ENCODE data around the gene MISP. TPM values are rescaled to one million over a fixed set of nuclear protein-coding genes. Genes with fewer than 3 reads are reported as not detected.

The MISP gene
- total and polyA plus RNA-seq, 9 of the 15 experiments (the other 6 are each of a cell fraction or from before 2014, with no cell fraction given) = 0.04 to 0.29 (median 0.05) TPM; not detected in 5

DNA sequence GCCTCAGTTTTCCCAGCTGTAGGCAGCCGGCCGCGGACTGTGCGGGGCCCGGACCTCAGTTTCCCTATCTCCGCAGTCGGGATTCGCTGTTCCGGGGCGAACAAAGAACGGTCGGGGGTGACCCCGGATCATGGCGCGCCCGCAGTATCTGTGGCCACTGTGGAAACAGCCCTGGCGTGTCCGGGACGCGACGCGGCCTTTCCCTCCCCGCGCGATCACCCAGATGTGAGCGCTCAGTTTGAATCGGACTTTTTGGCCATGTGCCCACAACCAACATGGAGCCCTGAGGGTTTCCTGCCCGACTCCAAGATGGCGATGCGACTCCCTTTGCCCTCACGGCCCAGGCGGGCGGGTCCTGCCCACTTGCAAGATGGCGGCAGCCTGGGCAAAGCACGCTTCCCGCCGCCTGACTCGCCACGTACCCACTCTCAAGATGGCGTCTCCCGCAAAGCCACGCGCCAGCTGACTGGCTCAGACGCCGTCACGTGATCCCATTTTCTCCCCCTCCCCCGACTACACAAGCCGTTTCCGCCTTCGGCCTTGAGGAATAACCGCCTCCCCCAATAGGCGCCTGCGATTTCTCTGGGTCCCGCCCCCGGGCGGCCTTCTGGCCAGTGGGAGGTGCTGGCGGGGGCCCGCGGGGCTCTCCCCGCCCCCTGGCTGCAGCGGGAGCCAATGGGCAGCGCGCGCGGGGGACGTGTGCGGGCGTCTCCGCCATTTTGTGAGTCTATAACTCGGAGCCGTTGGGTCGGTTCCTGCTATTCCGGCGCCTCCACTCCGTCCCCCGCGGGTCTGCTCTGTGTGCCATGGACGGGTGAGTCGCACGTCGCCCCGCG lies 46.0 kb downstream of the MISP start, which contains the start of gene PTBP1 (continued):
- TF ChIP-seq, protein P1, sequence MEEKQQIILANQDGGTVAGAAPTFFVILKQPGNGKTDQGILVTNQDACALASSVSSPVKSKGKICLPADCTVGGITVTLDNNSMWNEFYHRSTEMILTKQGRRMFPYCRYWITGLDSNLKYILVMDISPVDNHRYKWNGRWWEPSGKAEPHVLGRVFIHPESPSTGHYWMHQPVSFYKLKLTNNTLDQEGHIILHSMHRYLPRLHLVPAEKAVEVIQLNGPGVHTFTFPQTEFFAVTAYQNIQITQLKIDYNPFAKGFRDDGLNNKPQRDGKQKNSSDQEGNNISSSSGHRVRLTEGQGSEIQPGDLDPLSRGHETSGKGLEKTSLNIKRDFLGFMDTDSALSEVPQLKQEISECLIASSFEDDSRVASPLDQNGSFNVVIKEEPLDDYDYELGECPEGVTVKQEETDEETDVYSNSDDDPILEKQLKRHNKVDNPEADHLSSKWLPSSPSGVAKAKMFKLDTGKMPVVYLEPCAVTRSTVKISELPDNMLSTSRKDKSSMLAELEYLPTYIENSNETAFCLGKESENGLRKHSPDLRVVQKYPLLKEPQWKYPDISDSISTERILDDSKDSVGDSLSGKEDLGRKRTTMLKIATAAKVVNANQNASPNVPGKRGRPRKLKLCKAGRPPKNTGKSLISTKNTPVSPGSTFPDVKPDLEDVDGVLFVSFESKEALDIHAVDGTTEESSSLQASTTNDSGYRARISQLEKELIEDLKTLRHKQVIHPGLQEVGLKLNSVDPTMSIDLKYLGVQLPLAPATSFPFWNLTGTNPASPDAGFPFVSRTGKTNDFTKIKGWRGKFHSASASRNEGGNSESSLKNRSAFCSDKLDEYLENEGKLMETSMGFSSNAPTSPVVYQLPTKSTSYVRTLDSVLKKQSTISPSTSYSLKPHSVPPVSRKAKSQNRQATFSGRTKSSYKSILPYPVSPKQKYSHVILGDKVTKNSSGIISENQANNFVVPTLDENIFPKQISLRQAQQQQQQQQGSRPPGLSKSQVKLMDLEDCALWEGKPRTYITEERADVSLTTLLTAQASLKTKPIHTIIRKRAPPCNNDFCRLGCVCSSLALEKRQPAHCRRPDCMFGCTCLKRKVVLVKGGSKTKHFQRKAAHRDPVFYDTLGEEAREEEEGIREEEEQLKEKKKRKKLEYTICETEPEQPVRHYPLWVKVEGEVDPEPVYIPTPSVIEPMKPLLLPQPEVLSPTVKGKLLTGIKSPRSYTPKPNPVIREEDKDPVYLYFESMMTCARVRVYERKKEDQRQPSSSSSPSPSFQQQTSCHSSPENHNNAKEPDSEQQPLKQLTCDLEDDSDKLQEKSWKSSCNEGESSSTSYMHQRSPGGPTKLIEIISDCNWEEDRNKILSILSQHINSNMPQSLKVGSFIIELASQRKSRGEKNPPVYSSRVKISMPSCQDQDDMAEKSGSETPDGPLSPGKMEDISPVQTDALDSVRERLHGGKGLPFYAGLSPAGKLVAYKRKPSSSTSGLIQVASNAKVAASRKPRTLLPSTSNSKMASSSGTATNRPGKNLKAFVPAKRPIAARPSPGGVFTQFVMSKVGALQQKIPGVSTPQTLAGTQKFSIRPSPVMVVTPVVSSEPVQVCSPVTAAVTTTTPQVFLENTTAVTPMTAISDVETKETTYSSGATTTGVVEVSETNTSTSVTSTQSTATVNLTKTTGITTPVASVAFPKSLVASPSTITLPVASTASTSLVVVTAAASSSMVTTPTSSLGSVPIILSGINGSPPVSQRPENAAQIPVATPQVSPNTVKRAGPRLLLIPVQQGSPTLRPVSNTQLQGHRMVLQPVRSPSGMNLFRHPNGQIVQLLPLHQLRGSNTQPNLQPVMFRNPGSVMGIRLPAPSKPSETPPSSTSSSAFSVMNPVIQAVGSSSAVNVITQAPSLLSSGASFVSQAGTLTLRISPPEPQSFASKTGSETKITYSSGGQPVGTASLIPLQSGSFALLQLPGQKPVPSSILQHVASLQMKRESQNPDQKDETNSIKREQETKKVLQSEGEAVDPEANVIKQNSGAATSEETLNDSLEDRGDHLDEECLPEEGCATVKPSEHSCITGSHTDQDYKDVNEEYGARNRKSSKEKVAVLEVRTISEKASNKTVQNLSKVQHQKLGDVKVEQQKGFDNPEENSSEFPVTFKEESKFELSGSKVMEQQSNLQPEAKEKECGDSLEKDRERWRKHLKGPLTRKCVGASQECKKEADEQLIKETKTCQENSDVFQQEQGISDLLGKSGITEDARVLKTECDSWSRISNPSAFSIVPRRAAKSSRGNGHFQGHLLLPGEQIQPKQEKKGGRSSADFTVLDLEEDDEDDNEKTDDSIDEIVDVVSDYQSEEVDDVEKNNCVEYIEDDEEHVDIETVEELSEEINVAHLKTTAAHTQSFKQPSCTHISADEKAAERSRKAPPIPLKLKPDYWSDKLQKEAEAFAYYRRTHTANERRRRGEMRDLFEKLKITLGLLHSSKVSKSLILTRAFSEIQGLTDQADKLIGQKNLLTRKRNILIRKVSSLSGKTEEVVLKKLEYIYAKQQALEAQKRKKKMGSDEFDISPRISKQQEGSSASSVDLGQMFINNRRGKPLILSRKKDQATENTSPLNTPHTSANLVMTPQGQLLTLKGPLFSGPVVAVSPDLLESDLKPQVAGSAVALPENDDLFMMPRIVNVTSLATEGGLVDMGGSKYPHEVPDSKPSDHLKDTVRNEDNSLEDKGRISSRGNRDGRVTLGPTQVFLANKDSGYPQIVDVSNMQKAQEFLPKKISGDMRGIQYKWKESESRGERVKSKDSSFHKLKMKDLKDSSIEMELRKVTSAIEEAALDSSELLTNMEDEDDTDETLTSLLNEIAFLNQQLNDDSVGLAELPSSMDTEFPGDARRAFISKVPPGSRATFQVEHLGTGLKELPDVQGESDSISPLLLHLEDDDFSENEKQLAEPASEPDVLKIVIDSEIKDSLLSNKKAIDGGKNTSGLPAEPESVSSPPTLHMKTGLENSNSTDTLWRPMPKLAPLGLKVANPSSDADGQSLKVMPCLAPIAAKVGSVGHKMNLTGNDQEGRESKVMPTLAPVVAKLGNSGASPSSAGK (IDR thresholded peaks at IDR 0.05) = peak; percentile 75
- TF ChIP-seq NR1H2 (CRISPR knock-in tag; IDR thresholded peaks at IDR 0.05) (0 out of 2 replicates have a peak, but pooled peaks have one; percentile 76), ZNF197 (CRISPR knock-in tag; IDR thresholded peaks at IDR 0.05; ENCODE audit: low read depth) (peak; percentile 97), RBM39 (optimal IDR thresholded peaks at IDR 0.05; ENCODE audit: low read depth, low read length) (no peak), ZKSCAN1 (IDR thresholded peaks at IDR 0.05; ENCODE audit: low read depth, low read length) (no peak), GTF2F1 (IDR thresholded peaks at IDR 0.05; ENCODE audit: low read depth, low read length) (peak; percentile 70; the same call in 1 of the 2 replicates), BCOR (IDR thresholded peaks at IDR 0.05) (peak; percentile 60), ZNF507 (tag; conservative IDR thresholded peaks at IDR 0.05) (no peak), RBM15 (IDR thresholded peaks at IDR 0.05; ENCODE audit: insufficient read depth, low read length) (no peak), BHLHE40 (IDR thresholded peaks at IDR 0.05; ENCODE audit: low read length) (peak; percentile 87), CHD1 (IDR thresholded peaks at IDR 0.05; ENCODE audit: low read length) (no peak), NBN (IDR thresholded peaks at IDR 0.05; ENCODE audit: low read depth) (no peak)
- TF ChIP-seq, protein P2, sequence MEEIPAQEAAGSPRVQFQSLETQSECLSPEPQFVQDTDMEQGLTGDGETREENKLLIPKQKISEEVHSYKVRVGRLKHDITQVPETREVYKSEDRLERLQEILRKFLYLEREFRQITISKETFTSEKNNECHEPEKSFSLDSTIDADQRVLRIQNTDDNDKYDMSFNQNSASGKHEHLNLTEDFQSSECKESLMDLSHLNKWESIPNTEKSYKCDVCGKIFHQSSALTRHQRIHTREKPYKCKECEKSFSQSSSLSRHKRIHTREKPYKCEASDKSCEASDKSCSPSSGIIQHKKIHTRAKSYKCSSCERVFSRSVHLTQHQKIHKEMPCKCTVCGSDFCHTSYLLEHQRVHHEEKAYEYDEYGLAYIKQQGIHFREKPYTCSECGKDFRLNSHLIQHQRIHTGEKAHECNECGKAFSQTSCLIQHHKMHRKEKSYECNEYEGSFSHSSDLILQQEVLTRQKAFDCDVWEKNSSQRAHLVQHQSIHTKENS (CRISPR knock-in tag; IDR thresholded peaks at IDR 0.05) = no peak
- TF ChIP-seq, protein P3, sequence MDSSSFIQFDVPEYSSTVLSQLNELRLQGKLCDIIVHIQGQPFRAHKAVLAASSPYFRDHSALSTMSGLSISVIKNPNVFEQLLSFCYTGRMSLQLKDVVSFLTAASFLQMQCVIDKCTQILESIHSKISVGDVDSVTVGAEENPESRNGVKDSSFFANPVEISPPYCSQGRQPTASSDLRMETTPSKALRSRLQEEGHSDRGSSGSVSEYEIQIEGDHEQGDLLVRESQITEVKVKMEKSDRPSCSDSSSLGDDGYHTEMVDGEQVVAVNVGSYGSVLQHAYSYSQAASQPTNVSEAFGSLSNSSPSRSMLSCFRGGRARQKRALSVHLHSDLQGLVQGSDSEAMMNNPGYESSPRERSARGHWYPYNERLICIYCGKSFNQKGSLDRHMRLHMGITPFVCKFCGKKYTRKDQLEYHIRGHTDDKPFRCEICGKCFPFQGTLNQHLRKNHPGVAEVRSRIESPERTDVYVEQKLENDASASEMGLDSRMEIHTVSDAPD (CRISPR knock-in tag; IDR thresholded peaks at IDR 0.05) = no peak
